ENCODE data around the gene LMF1.

GRCh38 chr16:962366-962765, 8.4 kb downstream of the LMF1 start:
- TF ChIP-seq CTCF (IDR thresholded peaks at IDR 0.05) (no peak), POLR2A (IDR thresholded peaks at IDR 0.05) (no peak)
